Natural killer cell (primary cell): ENCODE data around the gene ARGFX. TPM values are rescaled to one million over a fixed set of nuclear protein-coding genes. Genes with fewer than 3 reads are reported as not detected.

Experiments used
- ATAC-seq, 3 donors: fragments of 150-1000 bp in 2 of 3; fragments of 200-7000 bp in 1 of 3; cut with Tn5 transposase; 1 replicate in 1 of 3; 2 replicates in 2 of 3; pipeline ENCODE4 v1.10.0; 2021; ENCODE audit warnings: mild to moderate bottlenecking in 2 of 3, moderate library complexity in 2 of 3
- DNase-seq, 2 donors: peaks; one replicate each; pipeline versions ENCODE4 v3.0.0 to v3.0.0-alpha.2; 2013 to 2021; ENCODE audit warnings: mixed read lengths in 1 of 2
- H3K27ac ChIP-seq: one replicate; pipeline ENCODE4 v1.5.1; 2013; ENCODE audit warnings: mild to moderate bottlenecking, low read length
- H3K27me3 ChIP-seq: one replicate; pipeline ENCODE4 v1.6.1; 2013; ENCODE audit warnings: low read length; ENCODE audit not compliant: control insufficient read depth, insufficient read depth
- H3K36me3 ChIP-seq: one replicate; pipeline ENCODE4 v1.6.1; 2013; ENCODE audit warnings: low read length; ENCODE audit not compliant: control insufficient read depth, insufficient read depth
- H3K4me1 ChIP-seq: one replicate; pipeline ENCODE4 v1.6.1; 2013; ENCODE audit warnings: low read length; ENCODE audit not compliant: control insufficient read depth, insufficient read depth
- H3K4me3 ChIP-seq: one replicate; pipeline ENCODE4 v1.5.1; 2013; ENCODE audit warnings: low read length
- H3K9me3 ChIP-seq: one replicate; pipeline ENCODE4 v1.6.1; 2013; ENCODE audit warnings: low read length; ENCODE audit not compliant: control insufficient read depth, insufficient read depth
- H3K27ac Mint-ChIP-seq, 2 donors: one replicate each; pipeline ENCODE4 v1.8.0; 2022; ENCODE audit warnings: mild to moderate bottlenecking in 2 of 2, mixed read lengths in 2 of 2, moderate library complexity in 1 of 2
- H3K27me3 Mint-ChIP-seq, 2 donors: one replicate each; pipeline ENCODE4 v1.8.0; 2022; ENCODE audit warnings: low read depth in 2 of 2, mixed read lengths in 2 of 2
- H3K36me3 Mint-ChIP-seq: one replicate; pipeline ENCODE4 v1.8.0; 2022; ENCODE audit warnings: mixed read lengths
- H3K4me1 Mint-ChIP-seq, 2 donors: one replicate each; pipeline ENCODE4 v1.8.0; 2022; ENCODE audit warnings: mixed read lengths in 2 of 2
- H3K4me3 Mint-ChIP-seq: one replicate; pipeline ENCODE4 v1.8.0; 2022; ENCODE audit warnings: mild to moderate bottlenecking, moderate library complexity, mixed read lengths
- H3K9me3 Mint-ChIP-seq, 2 donors: one replicate each; pipeline ENCODE4 v1.8.0; 2022; ENCODE audit warnings: mixed read lengths in 2 of 2
- CTCF ChIP-seq: fragments of 200-600 bp; IDR thresholded peaks from one replicate; pipeline ENCODE4 v1.8.0; 2022; ENCODE audit warnings: antibody characterized with exemption
- WGBS: methylation state at CpG from one replicate; pipeline ENCODE4 v1.1.7; 2013; ENCODE audit warnings: missing lambda C conversion rate; ENCODE audit not compliant: insufficient coverage; 5-methylcytosine and 5-hydroxymethylcytosine counted together
- intact Hi-C: fragments of 100-400 bp; cut with micrococcal nuclease; formaldehyde crosslinking; loops from one replicate; pipeline ENCODE4 v1.14.2; 2022
- total RNA-seq, 4 donors: library from RNA; stranded (reverse); fragments of 120-200 nt in 1 of 4; gene quantifications; one replicate each; pipeline versions ENCODE4 v1.2.3 to v1.2.4, GENCODE V29; 2013 to 2022

Gene ARGFX
- total RNA-seq, 3 donors from 2014 or later (not counting 1 experiment from before 2014, with no cell fraction given) = not detected

- no peak for TF ChIP-seq CTCF
- Histone ChIP-seq H3K36me3 (no peaks in the 10 kb centered on the region), H3K4me1 (no peaks in the 10 kb centered on the region), H3K4me3 (no peak overlapping the region), H3K27me3 (no peaks in the 10 kb centered on the region), H3K9me3 (no peaks in the 10 kb centered on the region), H3K27ac (no peak overlapping the region)
- intact Hi-C loops = no loop called here
- Mint-ChIP-seq H3K4me3 (no peak overlapping the region), H3K27ac (no peak overlapping the region), H3K4me1 (no peaks in the 10 kb centered on the region), H3K36me3 (no peaks in the 10 kb centered on the region), H3K27me3 (no peaks in the 10 kb centered on the region), H3K9me3 (no peaks in the 10 kb centered on the region)
- 93% methylated on average over 4 of the region's 4 CpGs for WGBS
- ATAC-seq (no peak), DNase-seq (no peak)
Observed at GRCh38 chr3:121606106-121606505, 38.4 kb downstream of the ARGFX start.

Other genes with a start within 250 kb of the ARGFX start
- gene POLQ, start 22.0 kb upstream of the ARGFX start, total RNA-seq = 1 to 10 TPM in 1 of 3 donors, under 1 TPM in 2; 0.66 to 1.2 (median 0.70) TPM
- not detected for gene FBXO40, start 25.4 kb downstream of the ARGFX start, total RNA-seq
- gene HCLS1, start 93.0 kb downstream of the ARGFX start, total RNA-seq = 100 to 1,000 TPM; 331 to 356 (median 336) TPM
- 10 to 100 TPM; 55.4 to 67.2 (median 61.1) TPM for gene GOLGB1, start 181.8 kb downstream of the ARGFX start, total RNA-seq